HG03354 (cell line): ENCODE measurements around the gene PLPPR3.
"Not testable (repeated sequence)": the region's sequence is repeated elsewhere in the genome, so short reads cannot be mapped to it uniquely, and the experiment has no call there.

Experiments
- ATAC-seq: cut with Tn5 transposase; IDR thresholded peaks from one replicate; pipeline ENCODE4 v1.9.1; 2021; ENCODE audit warnings: mild to moderate bottlenecking; ENCODE audit not compliant: unreplicated experiment, poor library complexity, severe bottlenecking

Gene PLPPR3

DNA sequence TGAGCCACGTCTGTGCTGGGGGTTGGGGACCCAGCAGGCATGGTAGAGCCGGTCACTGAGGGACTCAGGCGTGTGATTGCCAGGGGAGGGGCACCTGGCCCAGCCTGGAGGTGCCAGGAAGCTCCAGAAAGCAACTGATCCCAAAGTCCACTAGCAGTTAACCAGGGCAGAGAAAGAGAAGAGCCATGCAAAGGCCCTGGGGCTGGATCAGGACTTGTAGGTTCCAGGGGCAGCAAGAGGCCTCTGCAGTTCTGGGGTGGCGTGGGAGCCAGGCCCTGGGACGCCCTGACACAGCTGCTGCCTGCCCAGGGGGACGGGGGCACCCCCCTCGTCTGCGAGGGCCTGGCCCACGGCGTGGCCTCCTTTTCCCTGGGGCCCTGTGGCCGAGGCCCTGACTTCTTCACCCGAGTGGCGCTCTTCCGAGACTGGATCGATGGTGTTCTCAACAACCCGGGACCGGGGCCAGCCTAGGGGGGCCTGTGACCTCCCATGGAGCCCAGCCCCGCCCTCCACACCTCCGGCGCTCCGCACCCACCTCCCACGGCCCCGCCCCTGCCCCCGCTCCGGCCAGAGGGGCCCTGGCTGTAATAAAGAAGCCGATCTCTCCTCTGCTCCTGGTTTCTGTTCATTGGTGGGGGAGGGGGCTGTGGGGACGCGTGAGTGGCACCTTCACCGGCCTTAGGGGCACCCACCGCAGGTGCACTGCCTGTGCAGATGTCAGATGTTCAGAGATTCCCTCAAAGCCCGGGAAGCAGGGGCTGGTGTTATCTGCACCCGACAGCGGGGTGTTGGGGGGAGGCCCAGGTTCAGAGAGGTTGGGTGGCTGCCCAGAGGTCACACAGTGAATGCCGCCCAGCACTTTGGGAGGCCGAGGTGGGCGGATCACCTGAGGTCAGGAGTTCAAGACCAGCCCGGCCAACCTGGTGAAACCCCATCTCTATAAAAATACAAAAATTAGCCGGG, 9.9 kb upstream of the PLPPR3 start:
- ATAC-seq, result no peak

DNA sequence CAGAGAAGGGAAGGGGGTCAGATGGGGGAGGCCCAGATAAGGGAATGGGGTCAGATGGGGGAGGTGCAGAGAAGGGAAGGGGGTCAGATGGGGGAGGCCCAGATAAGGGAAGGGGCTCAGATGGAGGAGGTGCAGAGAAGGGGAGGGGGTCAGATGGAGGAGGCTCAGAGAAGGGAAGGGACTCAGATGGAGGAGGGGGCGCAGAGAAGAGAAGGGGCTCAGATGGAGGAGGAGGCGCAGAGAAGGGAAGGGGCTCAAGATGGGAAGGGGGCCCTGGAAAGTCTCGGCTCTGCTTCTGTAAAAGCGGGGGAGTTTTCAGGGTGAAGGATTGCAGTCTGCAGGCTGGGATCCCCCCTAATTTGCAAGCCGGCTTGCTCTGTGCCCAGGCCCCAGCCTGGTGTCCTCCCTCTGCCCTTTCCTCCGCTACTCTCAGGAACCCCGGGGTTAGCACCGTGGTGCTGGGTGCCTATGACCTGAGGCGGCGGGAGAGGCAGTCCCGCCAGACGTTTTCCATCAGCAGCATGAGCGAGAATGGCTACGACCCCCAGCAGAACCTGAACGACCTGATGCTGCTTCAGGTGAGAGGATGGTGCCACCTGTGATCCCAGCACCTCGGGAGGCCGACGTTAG, 7.5 kb upstream of the PLPPR3 start:
- ATAC-seq, result no peak

DNA sequence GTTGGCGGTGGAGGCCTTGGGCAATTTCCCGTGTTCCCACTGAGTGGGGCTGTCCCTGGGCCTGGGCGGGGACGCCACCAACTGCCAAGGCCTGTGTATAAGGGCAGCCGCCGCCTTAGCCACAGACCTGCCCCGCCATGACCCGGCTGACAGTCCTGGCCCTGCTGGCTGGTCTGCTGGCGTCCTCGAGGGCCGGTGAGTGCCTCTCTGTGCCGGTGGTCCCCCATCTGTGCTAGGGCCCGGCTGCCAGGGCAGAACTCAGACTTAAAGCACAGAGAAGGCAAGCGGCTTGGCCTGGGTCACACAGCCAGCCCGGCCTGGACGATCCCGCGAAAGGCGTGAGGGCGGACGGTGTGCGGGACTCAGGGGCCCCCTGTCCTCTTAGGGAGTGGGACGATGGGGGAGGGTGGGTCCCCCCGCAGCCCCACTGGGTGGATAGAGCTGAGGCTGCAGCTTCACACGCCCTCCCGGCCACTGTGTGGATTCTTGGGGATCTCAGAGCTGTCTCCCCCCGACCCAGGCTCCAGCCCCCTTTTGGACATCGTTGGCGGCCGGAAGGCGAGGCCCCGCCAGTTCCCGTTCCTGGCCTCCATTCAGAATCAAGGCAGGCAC, 6.1 kb upstream of the PLPPR3 start, which contains the start of gene AZU1:
Gene AZU1 (plus strand): TSS at position 128 of the 612 bp plus-strand sequence. CDS start 10 bp downstream, at position 138.
- ATAC-seq, result no peak

DNA sequence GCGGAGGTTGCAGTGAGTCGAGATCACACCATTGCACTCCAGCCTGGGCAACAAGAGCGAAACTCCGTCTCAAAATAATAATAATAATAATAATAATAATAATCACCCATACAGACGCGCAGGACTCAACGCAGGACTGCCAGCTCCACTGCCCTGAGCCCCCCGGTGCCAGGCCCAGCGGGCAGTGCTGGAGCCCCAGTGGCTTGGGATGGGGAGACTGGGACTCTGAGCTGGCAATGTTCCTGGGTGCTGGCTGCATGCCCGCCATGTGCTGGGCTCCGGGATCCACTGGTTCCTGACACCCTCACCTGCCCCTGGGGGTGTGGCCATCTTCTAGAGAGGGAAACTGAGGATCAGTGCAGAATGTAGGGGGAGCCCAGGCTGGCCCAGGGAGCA, 5.6 kb upstream of the PLPPR3 start:
- no peak for ATAC-seq

DNA sequence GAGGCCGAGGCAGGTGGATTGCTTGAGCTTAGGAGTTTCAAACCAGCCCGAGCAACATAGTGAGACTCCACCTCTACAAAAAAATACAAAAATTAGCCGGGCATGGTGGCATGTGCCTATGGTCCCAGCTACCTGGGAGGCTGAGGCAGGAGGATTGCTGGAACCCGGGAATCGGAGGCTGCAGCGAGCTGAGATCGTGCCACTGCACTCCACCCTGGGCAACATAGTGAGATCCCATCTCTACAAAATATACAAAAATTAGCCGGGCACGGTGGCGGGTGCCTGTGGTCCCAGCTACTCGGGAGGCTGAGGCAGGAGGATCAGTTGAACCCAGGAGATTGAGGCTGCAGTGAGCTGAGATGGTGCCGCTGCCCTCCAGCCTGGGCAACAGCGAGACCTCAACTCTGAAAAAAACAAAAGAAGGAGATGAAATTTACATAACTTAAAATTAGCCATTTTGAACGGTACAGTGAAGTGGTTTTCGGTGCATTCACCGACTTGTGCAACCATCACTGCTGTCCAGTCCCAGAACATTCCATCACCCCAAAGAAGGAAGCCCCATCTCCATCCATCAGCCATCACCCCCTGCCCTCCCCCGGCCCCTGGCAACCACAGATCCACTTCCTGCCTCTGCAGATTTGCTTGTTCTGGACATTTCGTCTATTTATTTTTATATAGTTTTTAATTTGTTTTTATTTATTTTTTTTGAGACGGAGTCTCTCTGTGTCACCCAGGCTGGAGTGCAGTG, 4.3 kb upstream of the PLPPR3 start:
- no peak for ATAC-seq

DNA sequence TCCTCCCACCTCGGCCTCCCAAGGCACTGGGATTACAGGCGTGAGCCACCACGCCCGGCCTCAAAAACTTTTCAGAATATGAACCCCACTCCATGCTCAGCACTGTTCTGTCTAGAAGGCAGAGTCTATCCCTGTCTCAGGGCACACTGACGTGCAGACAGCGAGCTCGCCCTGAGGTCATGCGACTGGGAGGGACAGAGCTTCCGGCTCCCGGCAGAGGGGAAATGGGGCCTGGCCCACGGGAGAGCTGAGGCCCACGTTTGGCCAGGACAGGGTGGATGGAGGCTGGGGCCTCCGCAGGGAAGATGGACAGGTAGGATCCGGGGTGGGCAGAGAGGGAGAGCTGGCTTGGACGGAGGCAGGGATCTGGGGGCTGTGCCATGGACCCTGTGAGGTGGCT, 3.1 kb upstream of the PLPPR3 start:
- no peak for ATAC-seq

DNA sequence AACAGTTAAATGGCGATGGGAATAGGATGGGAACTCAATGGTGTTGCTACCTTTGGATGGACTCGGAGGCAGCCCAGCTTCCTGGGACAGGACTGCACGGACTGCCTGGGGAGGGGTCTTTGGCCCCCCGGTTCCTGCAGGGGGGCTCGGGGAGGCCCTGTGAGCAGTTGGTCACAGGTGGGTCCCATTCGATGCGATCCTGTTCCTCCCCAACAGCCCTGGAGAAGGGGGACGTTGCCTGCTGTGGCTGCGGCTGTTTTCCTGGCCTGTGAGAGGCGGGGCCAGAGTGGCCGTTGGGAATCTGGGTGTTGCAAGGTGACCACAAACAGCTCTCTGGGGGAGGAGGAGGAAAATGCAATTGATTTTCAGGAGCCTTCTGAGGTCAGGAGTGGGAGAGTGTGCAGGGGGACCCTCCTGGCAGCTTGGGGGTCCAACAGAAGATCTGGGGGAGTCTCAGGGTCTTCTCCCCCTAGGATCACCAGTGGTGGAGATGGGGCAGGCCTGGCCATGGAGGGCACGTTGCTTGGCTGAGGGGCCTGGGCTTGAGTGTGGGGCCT, 1.9 kb upstream of the PLPPR3 start:
- ATAC-seq, result no peak

DNA sequence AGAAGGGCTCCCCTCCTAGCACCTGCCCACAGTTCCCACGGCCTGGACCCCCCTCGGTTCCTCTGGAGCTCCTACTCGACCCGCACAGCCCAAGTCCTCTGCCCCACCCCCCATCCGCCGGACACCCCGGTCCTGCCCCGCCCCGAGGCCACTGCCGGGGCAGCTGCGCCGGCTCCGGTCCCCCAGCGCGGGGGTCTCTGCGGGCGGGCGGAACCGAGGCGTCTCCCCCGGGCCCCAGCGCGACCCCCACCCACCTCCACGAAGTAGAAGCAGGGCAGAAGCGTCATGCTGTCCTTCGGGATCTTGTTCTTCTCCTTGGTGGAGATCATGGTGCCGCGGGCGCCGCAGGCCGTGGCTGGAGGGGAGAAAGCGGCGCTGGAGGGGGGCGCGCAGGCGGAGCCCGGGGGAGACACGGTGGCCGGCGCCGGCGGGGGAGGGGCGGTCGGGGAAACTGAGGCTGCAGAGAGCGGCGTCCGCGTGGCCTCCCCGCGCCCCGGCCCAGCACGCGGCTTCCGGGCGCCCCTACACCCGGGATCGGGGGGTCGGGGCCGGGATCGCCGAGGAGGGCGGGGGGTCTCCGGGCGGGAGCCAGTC, 427 bp downstream of the PLPPR3 start:
- ATAC-seq, result no peak

DNA sequence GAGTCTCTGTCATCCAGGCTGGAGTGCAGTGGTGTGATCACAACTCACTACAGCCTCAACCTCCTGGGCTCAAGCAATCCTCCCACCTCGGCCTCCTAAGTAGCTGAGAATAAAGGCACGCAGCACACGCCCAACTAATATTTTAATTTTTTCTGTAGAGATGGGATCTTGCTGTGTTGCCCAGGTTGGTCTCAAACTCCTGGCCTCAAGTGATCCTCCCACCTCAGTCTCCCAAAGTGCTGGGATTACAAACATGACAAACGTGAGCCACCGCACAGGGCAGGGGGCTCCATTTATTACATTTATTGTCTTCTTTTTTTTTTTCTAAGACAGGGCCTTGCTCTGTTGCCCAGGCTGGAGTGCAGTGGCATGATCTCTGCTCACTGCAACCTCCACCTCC, 1.5 kb downstream of the PLPPR3 start:
- ATAC-seq, result not testable (repeated sequence)

DNA sequence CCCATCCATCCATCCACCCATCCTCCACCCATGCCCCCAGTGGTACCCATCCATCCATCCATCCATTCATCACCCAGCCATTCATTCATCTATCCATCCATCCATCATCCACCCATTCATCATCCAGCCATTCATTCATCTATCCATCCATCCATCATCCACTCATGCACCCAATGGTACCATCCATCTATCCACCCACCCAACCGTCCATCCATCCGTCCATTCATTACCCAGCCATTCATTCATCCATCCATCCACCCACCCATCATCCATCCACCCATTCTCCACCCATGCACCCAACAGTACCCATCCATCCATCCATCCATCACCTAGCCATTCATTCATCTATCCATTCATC, 5.3 kb downstream of the PLPPR3 start:
- ATAC-seq, result no peak

DNA sequence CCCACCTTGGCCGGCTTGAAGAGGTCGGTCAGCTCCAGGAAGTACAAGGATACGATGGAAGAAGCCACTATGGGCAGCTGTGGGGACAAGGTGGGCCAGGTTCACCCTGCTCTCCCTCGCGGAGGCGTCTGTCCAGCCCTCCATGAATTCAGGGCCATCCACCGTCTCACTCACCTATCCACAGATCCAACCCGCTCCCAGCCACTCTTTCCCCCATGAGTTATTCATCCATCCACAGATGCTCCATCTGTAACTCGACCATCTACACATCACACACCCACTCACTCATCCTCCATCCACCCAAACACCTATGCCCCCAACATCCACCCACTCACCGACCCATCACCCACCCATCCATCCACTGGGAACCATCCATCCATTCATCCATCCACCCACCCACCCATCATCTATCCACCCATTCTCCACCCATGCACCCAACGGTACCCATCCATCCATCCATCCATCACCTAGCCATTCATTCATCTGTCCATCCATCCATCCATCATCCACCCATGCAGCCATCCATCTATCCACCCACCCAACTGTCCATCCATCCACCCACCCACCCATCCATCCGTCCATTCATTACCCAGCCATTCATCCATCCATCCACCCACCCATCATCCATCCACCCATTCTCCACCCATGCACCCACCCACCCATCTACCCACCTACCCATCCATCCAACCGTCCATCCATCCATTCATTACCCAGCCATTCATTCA, 5.8 kb downstream of the PLPPR3 start:
- no peak for ATAC-seq

DNA sequence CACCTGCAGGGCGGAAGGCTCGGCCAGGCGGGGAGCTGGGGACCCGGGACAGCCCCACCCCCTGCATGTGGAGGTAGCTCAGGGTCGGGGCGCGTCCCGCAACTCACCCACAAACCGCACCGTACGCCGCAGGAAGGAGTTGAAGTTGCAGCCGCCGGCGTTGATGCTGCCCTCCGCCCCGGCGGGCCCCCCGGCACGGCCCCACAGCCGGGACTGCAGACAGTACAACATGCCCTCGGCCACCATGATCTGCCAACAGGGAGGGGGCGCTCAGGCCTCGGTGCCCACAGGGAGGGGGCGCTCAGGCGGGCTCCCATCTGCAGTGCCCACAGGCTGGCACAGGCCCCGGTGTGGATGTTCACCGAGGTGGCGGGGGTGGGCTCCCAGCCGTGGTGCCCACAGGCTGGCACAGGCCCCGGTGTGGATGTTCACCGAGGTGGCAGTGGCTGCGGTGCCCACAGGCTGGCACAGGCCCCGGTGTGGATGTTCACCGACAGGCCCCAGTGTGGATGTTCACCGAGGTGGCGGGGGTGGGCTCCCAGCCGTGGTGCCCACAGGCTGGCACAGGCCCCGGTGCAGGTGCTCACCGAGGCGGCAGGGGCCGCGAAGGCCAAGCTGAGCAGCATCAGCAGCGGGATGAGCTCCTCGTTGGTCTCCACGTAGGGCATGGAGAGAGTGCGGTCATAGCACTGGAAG, 6.5 kb downstream of the PLPPR3 start:
- ATAC-seq, result no peak

DNA sequence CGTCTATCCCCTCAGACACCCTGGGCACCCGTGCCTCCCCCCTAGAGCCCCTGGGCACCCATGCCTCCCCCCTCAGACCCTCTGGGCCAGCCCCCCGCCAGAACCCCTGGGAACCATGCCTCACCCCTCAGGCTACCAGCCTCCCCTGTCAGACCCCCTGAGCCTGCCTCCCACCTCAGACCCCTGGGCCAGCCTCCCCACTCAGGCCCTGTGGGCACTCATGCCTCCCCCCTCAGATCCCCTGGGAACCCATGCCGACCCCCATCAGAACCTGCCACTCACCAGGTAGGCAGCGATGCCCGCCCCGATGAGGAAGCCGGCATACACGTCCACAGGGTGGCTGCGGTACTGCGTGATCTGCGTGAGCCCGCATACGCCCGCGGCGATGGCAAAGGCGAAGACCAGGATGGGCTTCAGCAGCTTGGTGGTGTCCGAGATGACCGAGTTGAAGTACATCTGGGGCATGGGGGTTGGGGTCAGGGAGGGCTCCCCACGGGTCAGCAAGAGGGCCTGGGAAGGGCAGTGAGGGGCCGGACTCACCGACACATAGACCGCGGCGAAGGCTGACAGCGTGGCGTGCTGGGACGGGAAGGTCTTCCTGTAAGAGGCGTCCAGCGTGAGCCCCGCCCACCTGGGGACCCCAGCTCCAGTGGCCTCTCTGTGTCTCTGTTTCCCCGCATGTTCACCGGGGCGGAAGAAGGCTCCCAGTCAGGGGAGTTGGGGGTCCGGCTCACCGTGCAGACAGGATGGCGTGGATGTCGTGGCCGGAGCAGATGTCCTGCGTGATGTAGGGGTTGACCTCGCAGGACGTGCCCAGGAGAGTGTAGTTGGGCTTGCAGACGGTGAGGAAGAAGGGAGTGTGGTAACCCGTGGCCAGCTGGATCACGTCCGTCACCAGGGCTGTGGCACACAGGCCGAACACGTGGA, 7.3 kb downstream of the PLPPR3 start:
- ATAC-seq, result no peak

DNA sequence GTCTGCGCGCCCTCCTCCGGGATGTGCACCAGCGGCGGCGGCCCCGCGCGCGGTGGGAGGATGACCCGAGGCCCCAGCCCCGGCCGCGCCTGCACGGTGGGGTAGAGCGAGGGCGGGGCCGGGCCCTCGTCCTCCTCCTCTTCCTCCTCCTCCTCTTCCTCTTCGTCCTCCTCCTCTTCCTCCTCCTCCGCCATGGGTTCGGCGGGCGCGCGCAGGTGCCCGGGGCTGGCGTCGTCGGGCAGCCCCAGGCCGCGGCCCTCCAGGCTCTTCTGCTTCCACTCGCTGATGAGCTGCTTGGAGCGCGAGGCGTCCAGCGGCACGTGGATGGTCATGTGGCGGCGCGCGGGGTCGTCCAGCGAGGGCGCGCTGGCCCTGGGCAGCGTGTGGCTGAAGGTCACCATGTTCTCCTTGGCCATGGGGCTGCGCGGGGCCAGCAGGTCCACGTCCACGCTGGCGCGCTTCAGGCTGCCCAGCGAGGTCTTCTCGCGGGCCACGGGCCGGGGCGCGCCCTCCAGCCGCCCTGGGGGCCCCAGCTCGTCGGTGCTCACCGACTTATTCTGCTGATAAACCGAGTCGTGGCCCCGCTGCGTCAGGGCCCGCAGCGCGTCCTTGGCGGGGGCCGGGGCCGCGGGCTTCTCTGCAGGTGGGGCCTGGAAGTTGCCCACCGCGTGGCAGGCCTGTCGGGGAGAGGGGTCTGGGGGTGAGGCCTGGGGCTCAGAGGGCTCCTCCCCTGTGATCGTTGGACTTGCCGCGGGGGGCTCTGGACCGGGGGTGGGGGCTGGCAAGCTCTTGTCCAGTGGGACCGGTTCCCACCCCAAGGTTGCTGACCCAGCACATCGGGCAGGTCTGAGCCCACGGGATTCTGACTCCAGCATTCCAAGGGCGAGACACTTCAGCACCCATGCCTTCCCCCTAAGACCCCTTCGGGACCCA, 8.3 kb downstream of the PLPPR3 start:
- no peak for ATAC-seq

DNA sequence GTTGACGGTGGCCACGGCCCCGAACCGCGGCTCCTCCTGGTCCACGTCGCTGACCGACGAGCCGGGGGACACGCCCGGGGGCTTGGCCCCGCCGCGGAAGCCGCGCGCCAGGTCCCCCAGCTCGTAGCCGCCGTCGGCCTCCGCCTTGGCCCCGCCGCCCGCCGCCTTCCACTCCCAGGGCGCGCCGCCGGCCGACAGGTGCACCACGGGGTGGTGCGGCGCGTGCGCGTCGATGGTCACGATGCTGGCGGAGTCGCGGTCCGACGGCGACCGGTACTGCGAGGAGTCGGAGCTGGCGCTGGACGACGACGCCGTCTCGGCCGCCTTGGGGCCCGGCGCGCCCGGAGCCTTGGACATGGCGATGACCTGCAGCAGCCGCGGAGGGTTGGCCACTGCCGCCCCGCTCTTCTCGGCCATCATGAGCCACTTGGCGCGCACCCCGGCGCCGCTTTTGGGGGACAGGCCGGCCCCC, 9.0 kb downstream of the PLPPR3 start:
- ATAC-seq, result no peak
